HG02763 (cell line): ENCODE measurements around the gene ZFX.

ENCODE experiments used
- ATAC-seq: cut with Tn5 transposase; IDR thresholded peaks from one replicate; pipeline ENCODE4 v1.9.1; 2021; ENCODE audit warnings: mild to moderate bottlenecking, moderate library complexity; ENCODE audit not compliant: unreplicated experiment

ZFX gene

GRCh38 chrX:24200133-24200532 lies 50.6 kb downstream of the ZFX start:
- ATAC-seq = no peak

GRCh38 chrX:24201216-24201615 lies 51.7 kb downstream of the ZFX start:
- ATAC-seq = no peak

DNA sequence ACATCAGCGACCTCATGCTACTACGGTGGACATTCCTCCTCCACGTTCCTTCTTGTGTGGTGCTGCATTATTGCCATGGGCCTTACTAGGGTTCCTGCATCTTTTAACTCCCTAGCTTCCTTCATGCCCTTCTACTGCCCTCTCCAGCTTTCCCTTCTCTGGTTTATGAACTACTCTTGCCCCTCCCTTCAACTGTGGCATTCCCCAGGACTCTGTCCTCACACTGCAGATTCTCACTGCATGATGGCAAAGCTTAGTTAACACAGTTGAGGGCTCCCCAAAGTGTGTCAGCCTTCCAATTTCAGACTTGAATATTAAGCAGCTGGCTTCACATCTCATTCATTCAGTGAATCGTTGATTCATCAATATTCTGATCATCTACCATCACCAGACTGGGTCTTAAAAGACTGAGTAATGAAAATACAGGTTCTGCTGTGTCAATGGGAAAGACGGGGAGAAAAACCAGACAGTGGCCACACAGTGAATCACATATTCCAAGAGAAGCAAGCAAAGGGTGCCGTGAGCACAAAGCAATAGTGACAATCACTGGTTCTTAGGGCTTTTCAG lies 53.0 kb downstream of the ZFX start:
- ATAC-seq = no peak

DNA sequence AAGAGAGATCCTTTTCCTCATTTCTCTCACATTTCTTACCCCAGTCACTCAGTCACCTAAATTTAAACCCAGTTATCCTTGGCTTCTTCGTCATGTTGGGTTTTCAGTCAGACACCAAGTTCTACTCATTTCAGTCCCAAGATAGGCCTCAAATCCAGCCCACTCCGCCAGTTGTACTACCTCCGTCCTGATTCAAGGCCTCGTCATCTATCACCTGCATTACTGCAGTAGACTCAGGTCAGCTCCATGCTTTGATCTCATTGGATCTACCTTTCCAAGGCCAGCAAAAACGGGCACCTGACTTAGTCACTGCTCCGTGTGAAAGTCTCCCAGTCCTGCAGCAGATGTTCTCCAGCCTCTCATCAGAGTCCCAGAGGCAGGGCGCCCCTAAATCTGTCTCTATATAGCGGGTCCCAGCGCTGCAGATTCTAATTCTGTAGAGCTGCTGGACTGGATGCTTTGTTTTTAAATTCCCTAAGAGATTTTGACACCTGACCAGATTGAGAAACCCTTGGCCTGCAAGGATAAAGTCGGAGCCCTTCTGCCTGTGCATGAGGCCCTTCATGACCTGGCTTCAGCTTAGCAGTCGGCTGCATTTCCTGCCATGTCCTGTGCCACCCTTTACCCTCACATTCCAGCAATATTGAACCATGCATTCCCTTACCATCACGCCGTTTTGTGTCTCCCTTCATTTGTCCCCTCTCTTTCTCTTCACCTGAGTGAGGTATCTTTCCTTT lies 53.7 kb downstream of the ZFX start:
- no peak for ATAC-seq

- no peak for ATAC-seq
These were observed 54.8 kb downstream of the ZFX start for GRCh38 chrX:24204331-24204730.

DNA sequence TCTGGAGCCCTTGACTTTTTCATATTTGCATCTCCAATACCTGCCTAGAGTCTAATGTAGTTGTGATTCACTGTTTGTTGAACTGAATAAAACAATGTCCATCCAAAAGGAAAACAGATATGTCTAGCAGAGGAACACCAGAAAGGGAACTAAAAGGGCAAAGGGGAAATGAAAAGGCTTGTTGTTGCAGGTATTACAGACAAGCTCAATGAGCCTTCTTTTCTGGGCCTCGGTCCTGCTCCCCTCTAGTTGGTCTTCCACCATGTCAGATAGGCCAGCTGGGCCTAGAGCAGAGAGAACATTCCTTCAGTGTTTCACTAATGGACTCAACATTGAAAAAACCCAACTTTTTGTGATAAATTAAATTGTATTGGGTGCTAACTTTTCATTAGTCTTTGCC lies 55.4 kb downstream of the ZFX start:
- no peak for ATAC-seq

DNA sequence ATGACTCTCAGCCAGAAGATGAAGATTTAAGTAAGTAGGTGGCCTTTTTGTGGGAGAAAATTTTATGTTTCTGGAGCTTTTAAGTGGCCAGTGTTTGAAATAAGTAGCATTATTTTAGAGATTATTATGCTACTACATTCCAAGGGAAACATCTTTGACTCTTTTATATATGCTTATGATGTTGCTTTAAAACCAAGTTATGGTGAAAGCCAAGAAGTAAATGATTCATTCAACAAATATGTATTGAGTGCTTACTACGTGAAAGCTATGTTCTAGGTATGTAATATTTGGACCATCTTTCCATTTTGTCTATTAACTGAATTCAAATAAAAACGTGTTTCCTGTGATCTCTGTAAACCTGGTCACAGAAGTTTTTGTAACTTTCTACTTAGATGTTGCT lies 58.3 kb downstream of the ZFX start:
- no peak for ATAC-seq

- ATAC-seq = no peak
These were observed 59.1 kb downstream of the ZFX start for GRCh38 chrX:24208496-24209240.

GRCh38 chrX:24210190-24210589 lies 60.7 kb downstream of the ZFX start:
- ATAC-seq = no peak

DNA sequence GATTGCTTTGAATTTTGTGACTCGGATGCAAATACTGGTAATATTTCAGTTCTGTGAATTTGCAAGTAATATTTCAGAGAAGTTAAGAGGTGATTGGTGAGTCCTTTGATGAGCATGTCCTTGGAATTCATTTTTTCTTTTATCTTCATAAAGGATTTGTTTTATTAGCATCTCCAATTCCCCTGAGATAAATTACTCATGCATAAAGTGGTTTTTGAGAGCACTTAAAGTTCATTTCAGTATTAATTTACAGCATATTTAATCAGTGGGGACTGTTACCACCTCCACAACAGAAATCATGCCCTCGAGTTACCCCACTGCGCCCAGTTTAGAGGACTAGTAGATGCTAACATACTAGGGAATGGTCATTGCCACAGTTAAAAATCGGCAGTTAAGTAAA lies 65.0 kb downstream of the ZFX start:
- ATAC-seq = no peak

GRCh38 chrX:24215272-24215671 lies 65.7 kb downstream of the ZFX start:
- no peak for ATAC-seq

- no peak for ATAC-seq
These were observed 66.5 kb downstream of the ZFX start for GRCh38 chrX:24216037-24216436.

- ATAC-seq = no peak
These were observed 67.3 kb downstream of the ZFX start for GRCh38 chrX:24216827-24217226.

DNA sequence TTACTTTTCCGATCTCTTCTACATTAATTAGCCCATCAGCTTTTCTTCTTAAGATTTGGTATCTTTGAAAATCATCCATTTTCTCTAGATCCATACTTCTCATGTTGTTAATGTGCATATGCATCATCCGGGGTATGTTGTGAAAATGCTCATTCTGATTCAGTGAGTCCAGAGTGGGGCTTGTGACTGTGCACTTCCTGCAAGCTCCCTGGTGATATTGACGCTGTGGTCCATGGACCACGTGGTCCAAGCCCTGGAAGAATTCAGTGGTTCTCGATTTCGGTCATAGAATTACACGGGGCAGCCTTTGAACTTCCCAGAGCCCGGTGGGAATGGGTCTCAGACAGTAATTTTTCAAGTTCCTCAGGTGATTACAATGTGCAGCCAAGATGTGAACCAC lies 69.8 kb downstream of the ZFX start:
- ATAC-seq = no peak

DNA sequence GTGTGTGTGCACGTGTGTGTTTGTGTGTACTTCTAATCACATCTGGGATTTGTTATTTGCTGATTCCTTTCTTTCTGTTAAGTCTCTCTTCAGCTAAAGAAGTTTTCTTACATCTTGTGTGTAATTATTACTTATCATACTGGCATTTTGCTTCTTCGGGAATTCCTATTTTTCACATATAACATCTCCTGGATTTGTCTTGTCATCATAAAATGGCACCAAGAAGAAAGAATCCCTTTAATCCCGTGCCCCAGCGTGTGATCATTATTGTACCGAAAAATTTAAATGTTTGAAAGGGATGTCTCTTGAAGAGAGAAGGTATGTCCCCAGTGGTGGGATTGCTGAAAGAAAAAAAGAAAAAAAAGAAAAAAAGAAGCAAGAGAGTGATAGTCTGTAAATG lies 72.3 kb downstream of the ZFX start:
- no peak for ATAC-seq

DNA sequence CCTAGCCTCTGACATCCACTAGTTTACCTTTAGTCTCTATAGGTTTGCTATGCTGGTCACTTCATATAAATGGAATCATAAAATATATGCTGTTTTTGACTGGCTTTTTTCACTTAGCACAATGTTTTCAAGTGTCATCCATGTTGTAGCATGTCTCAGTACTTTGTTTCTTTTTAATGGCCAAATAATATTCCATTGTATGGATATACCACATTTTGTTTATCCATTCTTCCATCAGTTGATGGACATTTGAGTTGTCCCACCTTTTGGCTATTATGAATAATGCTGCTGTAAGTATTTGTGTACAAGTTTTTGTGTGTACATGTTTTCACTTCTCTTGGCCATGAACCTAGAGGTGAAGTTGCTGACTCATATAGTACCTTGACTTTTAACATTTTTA lies 75.7 kb downstream of the ZFX start:
- no peak for ATAC-seq

GRCh38 chrX:24226176-24226575 lies 76.6 kb downstream of the ZFX start:
- no peak for ATAC-seq

DNA sequence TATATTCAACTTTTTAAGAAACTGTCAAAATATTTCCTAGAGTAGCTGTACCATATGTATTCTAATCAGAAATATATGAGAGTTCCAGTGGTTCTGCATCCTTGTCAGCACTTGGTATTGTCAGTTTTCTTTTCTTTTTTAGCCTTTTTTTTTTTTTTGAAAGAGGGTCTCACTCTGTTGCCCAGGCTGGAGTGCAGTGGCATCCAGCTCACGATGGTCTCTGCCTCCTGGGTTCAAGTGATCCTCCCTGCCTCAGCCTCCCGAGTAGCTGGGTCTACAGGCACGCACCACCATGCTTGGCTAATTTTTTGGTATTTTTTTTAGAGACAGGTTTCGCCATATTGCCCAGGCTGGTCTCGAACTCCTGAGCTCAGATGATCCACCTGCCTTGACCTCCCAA lies 79.1 kb downstream of the ZFX start:
- ATAC-seq = no peak

DNA sequence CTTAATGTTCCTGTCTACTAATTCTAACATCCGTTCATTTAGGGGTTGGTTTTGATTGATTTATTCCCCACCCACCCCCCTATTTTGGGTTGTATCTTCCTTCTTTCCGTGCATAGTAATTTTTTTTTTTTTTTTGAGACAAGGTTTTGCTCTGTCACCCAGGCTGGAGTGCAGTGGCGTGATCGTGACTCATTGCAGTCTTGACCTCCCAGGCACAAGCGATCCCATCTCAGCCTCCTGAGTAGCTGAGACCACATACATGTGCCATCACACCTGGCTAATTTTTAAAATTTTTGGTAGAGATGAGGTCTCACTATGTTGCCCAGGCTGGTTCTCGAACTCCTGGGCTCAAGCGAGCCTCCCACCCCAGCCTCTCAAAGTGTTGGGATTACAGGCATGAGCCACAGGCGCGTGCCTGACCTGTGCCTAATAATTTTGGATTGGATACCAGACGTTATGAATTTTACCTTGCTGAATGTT lies 79.9 kb downstream of the ZFX start:
- ATAC-seq = no peak

DNA sequence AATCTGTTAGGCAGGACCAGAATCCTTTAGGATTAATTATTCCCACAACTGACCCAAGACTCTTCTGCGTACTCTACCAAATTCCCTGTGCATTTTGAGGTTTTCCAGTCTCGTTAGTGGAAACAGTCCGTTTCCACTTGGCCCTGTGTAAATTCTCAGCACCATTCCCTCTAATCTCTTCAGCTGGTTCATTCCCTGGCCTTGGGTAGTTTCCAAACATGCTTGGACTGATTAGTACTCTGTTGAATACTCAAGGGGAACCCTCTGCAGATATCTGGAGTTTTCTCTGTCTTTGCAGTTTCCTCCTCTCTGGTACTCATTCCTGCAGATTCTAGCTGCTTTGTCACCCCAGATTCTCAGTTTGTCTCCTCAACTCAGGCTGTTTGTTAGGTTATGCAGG lies 80.4 kb downstream of the ZFX start:
- ATAC-seq = no peak

- ATAC-seq = no peak
These were observed 81.6 kb downstream of the ZFX start for GRCh38 chrX:24231131-24231540.

- ATAC-seq = no peak
These were observed 82.2 kb downstream of the ZFX start for GRCh38 chrX:24231641-24232179.
